PC-3 (cell line): ENCODE data around the gene CCDC197. TPM values are rescaled to one million over a fixed set of nuclear protein-coding genes. Genes with fewer than 3 reads are reported as not detected.

Source experiments
- ATAC-seq: fragments of 200-7000 bp; cut with Tn5 transposase; 2 replicates; pipeline ENCODE4 v1.9.1; 2020; ENCODE audit warnings: mild to moderate bottlenecking, moderate library complexity
- BruUV-seq: library from RNA; stranded (reverse); fragments of 400-500 nt; replicated peaks from 2 replicates; lab custom pipeline; 2021; lab: Mats Ljungman, UMichigan
- CTCF ChIA-PET: fragments of 300-600 bp; sonication (Branson Sonifier 250); formaldehyde crosslinking; loops from one replicate; lab custom pipeline; 2022; ENCODE audit warnings: antibody characterized with exemption; lab: Charles Lee
- POLR2A ChIA-PET: fragments of 300-600 bp; sonication (Branson Sonifier 250); formaldehyde crosslinking; loops from one replicate; lab custom pipeline; 2022; ENCODE audit warnings: antibody characterized with exemption; ENCODE audit not compliant: unreplicated experiment; lab: Charles Lee
- DNase-seq: peaks from one replicate; pipeline ENCODE4 v3.0.0-alpha.2; 2015
- H2AFZ ChIP-seq: fragments of 300-600 bp; sonication (generic); 2 replicates; pipeline ENCODE4 v1.6.0; 2016; ENCODE audit warnings: antibody characterized with exemption, low read length
- H3F3A ChIP-seq: fragments of 300-600 bp; sonication (generic); one replicate; pipeline ENCODE4 v1.6.0; 2017; ENCODE audit warnings: antibody characterized with exemption, low read length, control low read depth, mild to moderate bottlenecking; ENCODE audit not compliant: unreplicated experiment
- H3K27ac ChIP-seq: fragments of 300-600 bp; sonication (generic); 2 replicates; pipeline ENCODE4 v1.5.1; 2016; ENCODE audit warnings: mild to moderate bottlenecking, low read length
- H3K27me3 ChIP-seq: fragments of 300-600 bp; sonication (generic); 2 replicates; pipeline ENCODE4 v1.6.1; 2016; ENCODE audit warnings: low read length, mixed read lengths
- H3K36me3 ChIP-seq: fragments of 300-600 bp; sonication (generic); 2 replicates; pipeline ENCODE4 v1.6.1; 2016; ENCODE audit warnings: low read depth, mixed run types, low read length, mixed read lengths
- H3K4me1 ChIP-seq: fragments of 300-600 bp; sonication (generic); 2 replicates; pipeline ENCODE4 v1.5.1; 2016; ENCODE audit warnings: low read length; ENCODE audit not compliant: insufficient read depth
- H3K4me2 ChIP-seq: fragments of 300-600 bp; sonication (generic); 2 replicates; pipeline ENCODE4 v1.6.0; 2016; ENCODE audit warnings: low read length
- H3K4me3 ChIP-seq: fragments of 300-600 bp; sonication (generic); 2 replicates; pipeline ENCODE4 v1.5.1; 2016; ENCODE audit warnings: mild to moderate bottlenecking, low read length, mixed read lengths
- H3K79me2 ChIP-seq: fragments of 300-600 bp; sonication (generic); 2 replicates; pipeline ENCODE4 v1.6.1; 2017; ENCODE audit warnings: low read length, mixed read lengths
- H3K9ac ChIP-seq: fragments of 300-600 bp; sonication (generic); 2 replicates; pipeline ENCODE4 v1.6.0; 2016; ENCODE audit warnings: mild to moderate bottlenecking, low read length
- H3K9me2 ChIP-seq: fragments of 300-600 bp; sonication (generic); replicated peaks from 2 replicates; pipeline ENCODE4 v1.6.1; 2016; ENCODE audit warnings: mixed run types, low read length, mixed read lengths
- H3K9me3 ChIP-seq: fragments of 300-600 bp; sonication (generic); 2 replicates; pipeline ENCODE4 v1.6.1; 2016; ENCODE audit warnings: low read length, mixed read lengths
- H4K20me1 ChIP-seq: fragments of 300-600 bp; sonication (generic); 2 replicates; pipeline ENCODE4 v1.6.1; 2016; ENCODE audit warnings: low read length, mixed read lengths
- CTCF ChIP-seq: fragments of 300-600 bp; sonication (generic); conservative IDR thresholded peaks from 2 replicates; pipeline ENCODE4 v1.5.1; 2017; ENCODE audit warnings: antibody characterized with exemption, low read depth, mild to moderate bottlenecking, low read length
- EZH2 ChIP-seq: fragments of 300-600 bp; sonication (generic); IDR thresholded peaks from one replicate; pipeline ENCODE4 v1.6.1; 2017; ENCODE audit warnings: antibody characterized with exemption, mild to moderate bottlenecking, low read length; ENCODE audit not compliant: unreplicated experiment
- EZH2phosphoT487 ChIP-seq: fragments of 300-600 bp; sonication (generic); IDR thresholded peaks from 2 replicates; pipeline ENCODE4 v1.6.1; 2018; ENCODE audit warnings: mild to moderate bottlenecking, antibody characterized with exemption, low read length, borderline replicate concordance
- intact Hi-C: fragments of 100-400 bp; cut with micrococcal nuclease; formaldehyde crosslinking; loops from 2 replicates; pipeline ENCODE4 v1.9.0; 2023
- total RNA-seq: library from RNA; depleted of rRNA; stranded (reverse); fragments of >200 nt; gene quantifications from 2 replicates; pipeline ENCODE4 v1.2.3, GENCODE V29; 2014

CCDC197 gene
- total RNA-seq, 1 experiment from 2014 or later, result not detected

- TF ChIP-seq EZH2phosphoT487 (no peak), EZH2 (no peak)
- no peaks in the 10 kb centered on the region for H3K36me3 ChIP-seq
- no peaks in the 10 kb centered on the region for H3K79me2 ChIP-seq
- CTCF ChIA-PET, result no interaction called here
- H2AFZ ChIP-seq, result no peak overlapping the region
- no TSS peak for BruUV-seq
- no peaks in the 10 kb centered on the region for H3F3A ChIP-seq
- ATAC-seq (no peak), DNase-seq (no peak)
- H3K9ac ChIP-seq, result no peak overlapping the region
- no peaks in the 10 kb centered on the region for H3K9me2 ChIP-seq
- no peak overlapping the region for H3K27ac ChIP-seq
- H3K4me2 ChIP-seq, result no peak overlapping the region
- POLR2A ChIA-PET, result interaction anchor here (0.5 kb wide), 1 partner anchor 684 kb away, joined by 5 read pairs; no protein-coding TSS in a partner anchor
- peaks cover 6% of the 10 kb centered on the region; the same call in 1 of the 2 replicates for H3K4me1 ChIP-seq
- no peaks in the 10 kb centered on the region for H3K9me3 ChIP-seq
- intact Hi-C loops, result no loop called here
- no peaks in the 10 kb centered on the region for H4K20me1 ChIP-seq
- H3K27me3 ChIP-seq, result no peaks in the 10 kb centered on the region
- no peak overlapping the region for H3K4me3 ChIP-seq
Observed at GRCh38 chr14:94015223-94015622, 18.1 kb downstream of the CCDC197 start.

GRCh38 chr14:94016446-94016976 lies 19.4 kb downstream of the CCDC197 start:
- no TSS peak for BruUV-seq
- H3K4me2 ChIP-seq, result no peak overlapping the region
- no peak overlapping the region for H3K4me3 ChIP-seq
- no peaks in the 10 kb centered on the region for H3K9me2 ChIP-seq
- no peak for DNase-seq
- no peak for ATAC-seq
- H3K27me3 ChIP-seq, result no peaks in the 10 kb centered on the region
- H3K4me1 ChIP-seq, result peaks cover 16% of the 10 kb centered on the region
- no peaks in the 10 kb centered on the region for H3K79me2 ChIP-seq
- no peak for TF ChIP-seq CTCF
- TF ChIP-seq EZH2, result no peak
- no peak for TF ChIP-seq EZH2phosphoT487
- no peak overlapping the region for H3K9ac ChIP-seq
- no peaks in the 10 kb centered on the region for H3K9me3 ChIP-seq
- H3K36me3 ChIP-seq, result no peaks in the 10 kb centered on the region
- no peak overlapping the region for H2AFZ ChIP-seq
- H4K20me1 ChIP-seq, result no peaks in the 10 kb centered on the region
- CTCF ChIA-PET, result no interaction called here
- no peaks in the 10 kb centered on the region for H3F3A ChIP-seq
- H3K27ac ChIP-seq, result no peak overlapping the region
- POLR2A ChIA-PET, result interaction anchor here (0.6 kb wide), 1 partner anchor 9 kb away, joined by 4 read pairs; no protein-coding TSS in a partner anchor
- intact Hi-C loops, result no loop called here

- Histone ChIP-seq H4K20me1 (no peaks in the 10 kb centered on the region), H3K9ac (no peak overlapping the region), H3K9me2 (no peaks in the 10 kb centered on the region), H3K27ac (no peak overlapping the region), H3F3A (no peaks in the 10 kb centered on the region), H3K9me3 (no peaks in the 10 kb centered on the region), H3K27me3 (no peaks in the 10 kb centered on the region), H3K36me3 (no peaks in the 10 kb centered on the region), H2AFZ (no peak overlapping the region), H3K4me3 (no peak overlapping the region), H3K4me1 (peaks cover 17% of the 10 kb centered on the region), H3K79me2 (no peaks in the 10 kb centered on the region), H3K4me2 (no peak overlapping the region)
- ATAC-seq (no peak), DNase-seq (no peak)
- BruUV-seq, result no TSS peak
- TF ChIP-seq EZH2 (no peak), CTCF (no peak), EZH2phosphoT487 (no peak)
- ChIA-PET POLR2A (no interaction called here), CTCF (no interaction called here)
- intact Hi-C loops, result no loop called here
Observed at GRCh38 chr14:94018308-94018707, 21.2 kb downstream of the CCDC197 start.
